HG02588 (cell line): Measurements from ENCODE around the gene LTB.

ENCODE experiments used
- ATAC-seq: cut with Tn5 transposase; IDR thresholded peaks from one replicate; pipeline ENCODE4 v1.9.1; 2021; ENCODE audit warnings: mild to moderate bottlenecking, moderate library complexity; ENCODE audit not compliant: unreplicated experiment

The LTB gene

GRCh38 chr6:31531771-31532643 is 50.2 kb downstream of the LTB start:
- ATAC-seq, result no peak

GRCh38 chr6:31531162-31531561 is 51.1 kb downstream of the LTB start:
- ATAC-seq, result no peak

GRCh38 chr6:31530659-31531058 is 51.6 kb downstream of the LTB start:
- ATAC-seq, result no peak
